SU-DHL-6 (cell line): ENCODE data around the gene FOXD1.

Experiments used
- EZH2phosphoT487 ChIP-seq: fragments of 200-600 bp; sonication (generic), shearing (Covaris generic); conservative IDR thresholded peaks from 2 replicates; pipeline ENCODE4 v1.6.1; 2018; ENCODE audit warnings: mild to moderate bottlenecking, antibody characterized with exemption, low read length, moderate library complexity, mixed read lengths
- TF ChIP-seq, protein P1 (sequence below): fragments of 200-600 bp; sonication (generic); IDR thresholded peaks from one replicate; pipeline ENCODE4 v1.5.1; 2017; ENCODE audit warnings: antibody characterized with exemption, mild to moderate bottlenecking, low read length, moderate library complexity; ENCODE audit not compliant: insufficient read depth, poor library complexity, severe bottlenecking

DNA sequence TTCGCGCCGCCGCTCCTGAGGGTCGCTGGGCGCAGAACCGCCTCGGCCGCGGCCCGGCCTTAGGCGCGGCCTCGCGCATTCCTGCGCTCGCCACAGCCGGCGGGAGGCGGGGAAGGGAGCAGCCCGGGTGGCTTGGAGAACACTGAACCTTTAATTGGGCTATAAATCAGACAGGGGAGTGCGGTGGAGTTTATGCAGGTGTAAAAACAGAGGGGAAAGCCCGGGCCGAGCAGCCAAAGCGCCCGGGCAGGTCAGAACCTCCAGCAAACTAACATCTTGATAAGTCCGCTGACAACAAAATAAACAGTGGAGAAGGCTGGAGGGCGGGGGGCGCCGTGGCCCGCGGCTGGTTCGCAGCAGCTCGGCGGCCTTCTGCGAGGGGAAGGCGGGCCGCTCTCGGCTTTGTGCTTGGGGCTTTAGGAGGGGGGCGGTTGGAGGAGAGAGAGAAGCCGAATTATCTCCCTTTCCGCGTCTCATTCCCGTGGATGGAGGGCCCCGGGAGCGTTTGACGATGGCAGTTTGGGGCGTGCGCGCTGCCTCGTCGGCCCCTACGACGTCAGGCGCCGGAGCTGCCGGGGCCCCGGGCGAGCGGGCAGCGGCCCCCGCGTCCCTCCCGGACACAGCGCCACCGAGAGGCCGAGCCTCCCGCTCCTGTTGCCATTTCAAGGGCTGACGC lies 11.3 kb downstream of the FOXD1 start:
- TF ChIP-seq, protein P1, sequence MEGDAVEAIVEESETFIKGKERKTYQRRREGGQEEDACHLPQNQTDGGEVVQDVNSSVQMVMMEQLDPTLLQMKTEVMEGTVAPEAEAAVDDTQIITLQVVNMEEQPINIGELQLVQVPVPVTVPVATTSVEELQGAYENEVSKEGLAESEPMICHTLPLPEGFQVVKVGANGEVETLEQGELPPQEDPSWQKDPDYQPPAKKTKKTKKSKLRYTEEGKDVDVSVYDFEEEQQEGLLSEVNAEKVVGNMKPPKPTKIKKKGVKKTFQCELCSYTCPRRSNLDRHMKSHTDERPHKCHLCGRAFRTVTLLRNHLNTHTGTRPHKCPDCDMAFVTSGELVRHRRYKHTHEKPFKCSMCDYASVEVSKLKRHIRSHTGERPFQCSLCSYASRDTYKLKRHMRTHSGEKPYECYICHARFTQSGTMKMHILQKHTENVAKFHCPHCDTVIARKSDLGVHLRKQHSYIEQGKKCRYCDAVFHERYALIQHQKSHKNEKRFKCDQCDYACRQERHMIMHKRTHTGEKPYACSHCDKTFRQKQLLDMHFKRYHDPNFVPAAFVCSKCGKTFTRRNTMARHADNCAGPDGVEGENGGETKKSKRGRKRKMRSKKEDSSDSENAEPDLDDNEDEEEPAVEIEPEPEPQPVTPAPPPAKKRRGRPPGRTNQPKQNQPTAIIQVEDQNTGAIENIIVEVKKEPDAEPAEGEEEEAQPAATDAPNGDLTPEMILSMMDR = no peak
- no peak for TF ChIP-seq EZH2phosphoT487
